ENCODE results near the gene CCDC87.
"Not testable (repeated sequence)": the region's sequence is repeated elsewhere in the genome, so short reads cannot be mapped to it uniquely, and the experiment has no call there.

Gene CCDC87

DNA sequence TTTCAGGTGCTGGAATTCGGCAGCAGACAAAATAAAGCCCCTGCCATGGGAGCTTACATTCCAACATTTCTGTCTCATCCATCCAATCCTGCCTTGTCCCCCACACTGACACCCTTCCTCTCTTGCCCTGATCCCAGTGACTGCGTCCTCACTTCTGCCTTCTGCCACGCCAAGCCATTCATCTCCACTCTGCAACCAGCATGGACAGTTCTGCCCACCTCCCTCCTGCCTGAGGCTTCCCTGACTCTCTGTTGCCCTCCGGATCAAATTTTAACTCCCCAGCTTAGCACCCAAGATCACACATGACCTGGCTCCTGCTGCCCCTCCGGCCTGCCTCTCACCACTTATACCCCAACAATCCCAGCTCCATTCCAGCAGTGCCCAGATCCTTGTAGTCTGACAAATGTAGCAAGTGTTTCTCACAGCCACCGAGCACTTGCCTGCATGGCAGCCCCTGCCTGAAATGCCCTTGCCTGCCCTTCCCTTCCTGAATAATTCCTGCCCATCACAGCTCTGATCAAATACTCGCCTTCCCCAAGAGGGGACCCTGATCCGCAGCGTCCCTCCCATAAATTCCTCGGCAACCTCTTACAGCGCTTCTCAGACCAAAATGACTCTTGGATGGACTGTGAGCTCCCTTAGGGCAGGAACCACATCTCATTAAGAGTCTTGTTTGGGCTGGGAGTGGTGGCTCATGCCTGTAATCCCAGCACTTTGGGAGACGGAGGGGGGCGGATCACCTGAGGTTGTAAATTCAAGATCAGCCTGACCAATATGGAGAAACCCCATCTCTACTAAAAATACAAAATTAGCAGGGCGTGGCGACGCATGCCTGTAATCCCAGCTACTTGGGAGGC is 43.9 kb downstream of the CCDC87 start:
- no peak for DNase-seq

- DNase-seq = no peak
Measured at GRCh38 chr11:66548041-66548440, 44.8 kb downstream of the CCDC87 start.

- no peak for DNase-seq
Measured at GRCh38 chr11:66547662-66548009, 45.2 kb downstream of the CCDC87 start.

- DNase-seq = no peak
Measured at GRCh38 chr11:66546966-66547661, 45.7 kb downstream of the CCDC87 start.

- DNase-seq = peak; percentile 52 to 57
Measured at GRCh38 chr11:66546368-66546965, 46.4 kb downstream of the CCDC87 start, which contains the start of gene ACTN3. Gene ACTN3, plus strand, starts transcription at chr11:66546903. Its CDS starts 35 bp downstream, at chr11:66546938.

GRCh38 chr11:66545701-66546367 is 47.0 kb downstream of the CCDC87 start, which contains the start of gene ZDHHC24:
Gene ZDHHC24, minus strand, starts transcription at chr11:66546048. Its CDS starts 45 bp downstream, at chr11:66546003.
- peak; percentile 93 to 99 for DNase-seq

GRCh38 chr11:66544952-66545351 is 47.9 kb downstream of the CCDC87 start:
- DNase-seq = not testable (repeated sequence)

GRCh38 chr11:66543263-66544107 is 49.4 kb downstream of the CCDC87 start:
- DNase-seq = peak; percentile 17 to 80

- no peak for DNase-seq
Measured at GRCh38 chr11:66542362-66542761, 50.5 kb downstream of the CCDC87 start.

GRCh38 chr11:66541892-66542291 is 51.0 kb downstream of the CCDC87 start:
- no peak for DNase-seq

GRCh38 chr11:66540598-66540997 is 52.3 kb downstream of the CCDC87 start:
- DNase-seq = not testable (repeated sequence)

Measured in NCI-H526 (cell line).